M059J (cell line): ENCODE results near the gene MYOF. TPM values are rescaled to one million over a fixed set of nuclear protein-coding genes. Genes with fewer than 3 reads are reported as not detected.
"Not testable (repeated sequence)": the region's sequence is repeated elsewhere in the genome, so short reads cannot be mapped to it uniquely, and the experiment has no call there.

Experiments
- DNase-seq: peaks from one replicate; pipeline ENCODE4 v3.0.0-alpha.2; 2012; ENCODE audit warnings: low read depth
- total RNA-seq: library from RNA; depleted of rRNA; stranded (reverse); fragments of >200 nt; shearing (Covaris generic); gene quantifications from 2 replicates; pipeline ENCODE4 v1.2.3, GENCODE V29; 2014

Gene MYOF
- total RNA-seq, 1 experiment from 2014 or later = 128 TPM

DNA sequence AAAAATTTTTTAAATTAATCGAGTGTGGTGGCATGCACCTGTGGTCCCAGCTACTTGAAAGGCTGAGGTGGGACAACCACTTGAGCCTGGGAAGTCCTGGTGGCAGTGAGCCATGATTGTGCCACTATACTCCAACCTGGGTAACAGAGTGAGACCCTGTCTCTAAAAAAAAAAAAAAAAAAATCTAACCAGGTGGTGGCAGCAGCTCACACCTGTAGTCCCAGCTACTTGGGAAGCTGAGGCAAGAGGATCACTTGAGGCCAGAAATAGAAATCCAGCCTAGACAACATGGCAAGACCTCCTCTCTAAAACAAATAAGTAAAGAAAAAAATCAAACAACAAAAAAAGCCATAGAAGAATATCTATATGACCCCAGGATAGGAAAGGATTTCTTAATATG lies 3.6 kb upstream of the MYOF start:
- DNase-seq = no peak

DNA sequence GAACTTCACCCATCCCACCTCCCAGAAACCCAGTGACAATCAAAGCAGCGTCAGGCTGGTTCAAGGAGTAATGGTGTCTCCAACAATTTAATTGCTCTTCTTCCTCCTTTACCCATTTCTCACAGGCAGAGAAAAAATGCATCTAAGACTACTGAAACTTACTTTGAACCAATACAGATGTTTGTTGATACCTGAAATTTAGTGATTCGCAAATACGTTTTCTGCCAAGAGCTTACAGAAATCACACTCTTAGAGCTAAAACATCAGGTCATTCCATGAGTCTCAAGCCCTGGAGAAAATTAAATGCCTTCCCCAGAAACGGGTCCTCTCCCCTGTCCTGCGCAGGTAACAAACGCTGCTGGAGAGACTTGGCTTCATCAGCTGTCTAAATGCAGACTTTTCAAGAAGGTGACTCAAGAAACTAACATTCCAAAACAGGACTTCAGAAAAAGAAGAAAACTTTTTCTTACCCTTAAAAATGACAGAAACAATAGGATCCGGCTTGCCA lies 443 bp downstream of the MYOF start:
- DNase-seq = no peak

DNA sequence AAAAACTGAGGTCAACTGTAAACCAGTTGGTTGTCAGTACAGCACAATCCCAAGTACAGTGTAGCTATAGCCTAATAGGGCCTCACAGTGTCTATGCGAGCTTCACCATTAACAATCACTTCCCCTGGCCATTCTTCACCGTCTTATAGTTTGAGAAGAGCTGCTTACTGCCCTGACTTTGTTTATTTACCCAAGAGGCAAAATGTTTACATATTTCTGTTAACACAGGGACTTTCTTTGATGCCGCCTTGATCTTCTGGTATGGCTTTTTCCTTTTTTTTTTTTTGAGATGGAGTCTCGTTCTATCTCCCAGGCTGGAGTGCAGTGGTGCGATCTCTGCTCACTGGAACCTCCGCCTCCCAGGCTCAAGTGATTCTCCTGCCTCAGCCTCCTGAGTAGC lies 3.3 kb downstream of the MYOF start:
- peak; percentile 57 for DNase-seq

DNA sequence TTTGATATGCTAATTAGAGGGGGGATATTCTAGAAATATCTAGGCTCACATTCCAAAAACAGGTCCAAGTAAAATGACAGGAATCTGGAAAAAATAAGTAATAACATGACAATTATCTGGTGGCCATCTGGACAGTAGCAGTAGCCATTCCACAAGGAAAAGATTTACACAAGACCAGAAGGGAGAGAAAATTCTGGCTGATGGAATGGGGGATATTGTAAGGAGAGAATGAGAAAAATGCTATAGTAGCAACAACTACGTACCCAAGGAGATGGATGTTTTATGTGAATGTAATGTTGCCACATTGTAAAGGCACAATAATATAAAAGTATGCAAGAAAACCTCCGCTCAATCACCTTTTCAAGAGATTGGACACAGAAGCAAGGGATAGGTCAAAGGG lies 5.4 kb downstream of the MYOF start:
- no peak for DNase-seq

DNA sequence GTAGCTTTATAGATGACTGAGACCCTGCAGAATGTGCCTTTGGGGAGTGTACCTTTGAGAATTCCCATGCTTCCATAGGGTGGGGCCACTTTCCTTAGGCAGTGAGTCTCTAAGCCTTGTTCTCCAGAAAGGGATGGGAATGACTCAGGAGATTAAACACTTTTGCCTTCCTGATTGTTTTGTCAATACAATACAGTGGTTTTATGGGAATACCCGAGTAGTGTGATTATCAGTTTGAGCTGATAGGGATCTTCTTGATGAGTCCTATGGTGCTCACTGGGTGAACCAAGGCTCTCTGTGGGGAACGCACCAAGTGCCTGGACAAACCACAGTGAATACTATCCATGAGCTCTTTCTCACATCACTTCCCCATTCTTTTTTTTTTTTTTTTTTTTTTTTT lies 6.3 kb downstream of the MYOF start:
- DNase-seq = peak; percentile 82

DNA sequence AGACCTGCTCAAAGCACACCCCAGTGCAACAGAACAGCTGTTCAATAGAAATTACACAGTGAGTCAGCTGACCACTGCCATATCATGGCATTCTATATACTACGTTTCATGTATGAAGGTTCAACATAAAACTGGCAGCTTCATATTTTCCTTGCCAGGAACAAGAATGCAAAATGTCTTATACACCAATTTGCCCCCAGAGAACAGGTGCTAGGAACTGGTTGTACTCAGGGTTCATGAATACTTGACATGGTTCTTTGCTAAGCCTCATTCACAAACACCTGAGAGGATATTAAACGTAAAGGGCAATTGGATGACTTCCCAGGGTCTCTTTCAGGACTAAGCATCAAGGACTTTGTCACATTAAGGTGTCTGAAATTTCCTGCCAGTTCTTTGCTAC lies 6.9 kb downstream of the MYOF start:
- DNase-seq = no peak

DNA sequence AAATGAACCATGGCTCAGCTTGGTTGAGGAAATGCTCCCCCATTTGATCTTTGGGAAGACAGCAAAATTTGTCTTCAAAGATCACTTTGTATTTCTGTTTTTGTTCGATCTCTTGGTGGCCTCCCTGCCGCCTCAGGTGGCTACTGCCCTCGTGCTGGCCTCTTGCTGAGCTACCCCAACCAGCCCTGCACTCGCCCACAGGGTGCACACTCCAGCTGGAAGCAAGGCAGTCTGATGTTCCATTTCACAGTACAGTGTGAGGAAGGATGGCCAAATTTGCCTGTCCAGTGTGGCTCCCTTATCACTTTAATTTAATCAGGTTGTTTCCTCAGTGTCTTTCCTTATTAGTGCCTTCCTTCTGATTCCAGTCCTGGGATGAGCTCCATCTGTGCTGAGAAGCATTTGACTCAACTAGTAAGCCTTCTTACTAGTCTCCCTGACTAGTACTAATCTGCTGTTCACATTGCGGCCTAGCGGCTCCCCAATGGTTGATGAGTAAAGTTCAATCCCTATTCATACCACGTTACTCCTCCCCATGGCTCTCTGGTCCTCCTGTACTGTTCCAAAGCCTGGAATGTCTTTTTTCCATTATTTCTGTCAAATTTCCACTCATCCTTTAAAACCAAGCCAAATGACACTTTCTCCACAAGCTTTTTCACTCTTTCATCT lies 8.2 kb downstream of the MYOF start:
- peak; percentile 42 for DNase-seq

DNA sequence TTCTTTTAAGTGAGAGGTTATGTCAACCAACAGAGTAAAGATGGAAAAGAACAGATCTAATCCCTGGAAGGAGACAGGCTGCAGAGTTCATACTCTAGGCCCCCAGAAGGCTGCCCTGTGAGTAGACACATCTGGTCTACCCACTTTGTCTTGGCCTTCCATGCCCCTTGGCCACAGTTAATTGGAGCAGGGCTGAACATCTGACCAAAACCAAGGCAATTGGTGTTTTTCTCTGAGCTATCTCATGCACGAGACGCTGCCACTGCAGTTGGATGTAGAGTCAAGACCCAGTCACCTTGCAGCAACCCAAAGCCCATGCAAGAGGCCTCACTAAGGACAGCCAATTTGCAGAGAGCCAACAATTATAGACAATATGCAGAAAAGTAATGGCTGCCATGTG lies 9.0 kb downstream of the MYOF start:
- DNase-seq = no peak

DNA sequence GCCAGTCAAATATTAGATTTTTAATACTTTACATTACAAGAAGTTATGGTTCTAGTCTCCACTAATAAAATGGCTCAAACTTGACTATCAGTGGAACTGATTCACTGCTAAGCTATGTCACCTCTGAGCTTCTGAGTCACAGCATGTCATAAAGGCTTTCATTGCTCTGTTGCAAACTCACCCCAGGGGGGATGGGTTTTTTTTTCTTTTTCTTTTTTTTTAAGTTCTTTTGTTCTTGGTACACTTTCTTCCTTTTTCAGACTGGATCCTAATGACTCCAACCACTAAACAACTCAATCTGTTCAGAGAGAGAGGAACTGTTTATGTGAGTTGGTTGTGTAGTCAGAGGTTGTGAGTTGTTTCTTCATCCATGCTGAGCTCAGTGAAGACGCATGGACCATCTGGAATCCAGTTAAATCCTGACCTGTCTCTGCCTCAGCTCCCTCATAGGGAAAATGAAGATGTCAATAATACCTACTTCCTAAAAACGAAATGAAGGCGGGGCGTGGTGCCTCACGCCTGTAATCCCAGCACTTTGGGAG lies 11.0 kb downstream of the MYOF start:
- DNase-seq = peak; percentile 97

DNA sequence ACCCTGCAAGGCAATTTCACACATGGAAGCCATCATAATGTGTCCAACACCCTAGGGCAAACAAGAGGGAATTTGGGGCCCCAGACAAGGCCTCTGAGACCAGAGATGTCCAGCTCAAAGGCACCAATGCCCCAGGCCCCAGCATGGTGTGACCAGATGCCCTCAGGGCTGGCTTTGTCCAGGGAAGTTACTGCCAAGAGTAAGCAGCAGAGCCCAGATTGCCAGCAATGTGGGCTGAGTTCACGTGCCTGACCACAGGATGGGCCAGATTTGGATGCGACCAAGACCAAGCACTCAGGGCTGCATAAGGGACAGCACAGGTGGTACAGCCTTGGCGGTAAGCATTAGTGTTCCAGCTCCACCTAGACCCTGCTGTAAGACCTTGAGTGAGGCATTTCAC lies 12.7 kb downstream of the MYOF start:
- peak; percentile 93 for DNase-seq

DNA sequence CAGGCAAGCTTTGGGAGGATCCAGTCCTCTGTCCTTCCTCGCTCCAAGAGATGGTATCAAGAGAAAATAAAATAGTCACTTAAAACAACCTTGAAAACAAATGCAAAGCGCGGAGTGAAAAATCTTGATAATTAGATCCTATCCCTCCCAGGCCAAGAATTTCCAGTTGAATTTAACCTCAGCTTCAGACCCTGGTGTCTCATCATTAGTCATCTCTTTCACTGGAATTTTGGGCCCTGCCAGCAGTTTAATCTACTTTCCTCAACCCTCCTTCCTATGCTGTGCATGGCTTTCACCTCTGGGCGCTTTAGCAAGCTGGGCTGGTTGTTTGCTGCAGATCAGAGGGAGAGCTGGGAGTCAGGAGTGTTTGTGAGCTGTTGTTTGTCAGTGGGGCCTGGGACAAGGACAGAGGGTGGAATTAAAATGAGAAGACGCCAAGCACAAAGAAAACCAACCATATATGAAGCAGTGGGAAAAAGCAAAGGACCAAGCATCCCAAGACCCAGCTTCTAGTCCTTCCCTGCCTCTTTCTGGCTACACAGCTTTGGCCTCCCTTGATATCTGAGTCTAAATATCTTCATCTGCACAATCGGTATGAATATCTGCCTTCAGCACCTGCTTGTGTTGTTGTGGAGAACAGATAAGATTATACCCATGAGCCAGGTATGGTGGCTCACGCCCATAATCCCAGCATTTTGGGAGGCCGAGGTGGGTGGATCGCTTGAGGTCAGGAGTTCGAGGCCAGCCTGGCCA lies 13.5 kb downstream of the MYOF start:
- DNase-seq = peak; percentile 98

DNA sequence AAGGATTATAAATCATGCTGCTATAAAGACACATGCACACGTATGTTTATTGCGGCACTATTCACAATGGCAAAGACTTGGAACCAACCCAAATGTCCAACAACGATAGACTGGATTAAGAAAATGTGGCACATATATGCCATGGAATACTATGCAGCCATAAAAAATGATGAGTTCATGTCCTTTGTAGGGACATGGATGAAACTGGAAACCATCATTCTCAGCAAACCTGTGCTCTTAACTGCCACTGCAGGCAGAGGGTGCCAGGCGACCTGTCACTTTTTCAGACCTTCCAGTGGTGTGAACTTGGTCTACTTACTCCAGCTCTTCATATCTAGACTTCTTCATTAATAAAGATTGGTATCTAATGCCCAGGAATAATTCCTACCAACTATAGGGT lies 14.5 kb downstream of the MYOF start:
- not testable (repeated sequence) for DNase-seq

DNA sequence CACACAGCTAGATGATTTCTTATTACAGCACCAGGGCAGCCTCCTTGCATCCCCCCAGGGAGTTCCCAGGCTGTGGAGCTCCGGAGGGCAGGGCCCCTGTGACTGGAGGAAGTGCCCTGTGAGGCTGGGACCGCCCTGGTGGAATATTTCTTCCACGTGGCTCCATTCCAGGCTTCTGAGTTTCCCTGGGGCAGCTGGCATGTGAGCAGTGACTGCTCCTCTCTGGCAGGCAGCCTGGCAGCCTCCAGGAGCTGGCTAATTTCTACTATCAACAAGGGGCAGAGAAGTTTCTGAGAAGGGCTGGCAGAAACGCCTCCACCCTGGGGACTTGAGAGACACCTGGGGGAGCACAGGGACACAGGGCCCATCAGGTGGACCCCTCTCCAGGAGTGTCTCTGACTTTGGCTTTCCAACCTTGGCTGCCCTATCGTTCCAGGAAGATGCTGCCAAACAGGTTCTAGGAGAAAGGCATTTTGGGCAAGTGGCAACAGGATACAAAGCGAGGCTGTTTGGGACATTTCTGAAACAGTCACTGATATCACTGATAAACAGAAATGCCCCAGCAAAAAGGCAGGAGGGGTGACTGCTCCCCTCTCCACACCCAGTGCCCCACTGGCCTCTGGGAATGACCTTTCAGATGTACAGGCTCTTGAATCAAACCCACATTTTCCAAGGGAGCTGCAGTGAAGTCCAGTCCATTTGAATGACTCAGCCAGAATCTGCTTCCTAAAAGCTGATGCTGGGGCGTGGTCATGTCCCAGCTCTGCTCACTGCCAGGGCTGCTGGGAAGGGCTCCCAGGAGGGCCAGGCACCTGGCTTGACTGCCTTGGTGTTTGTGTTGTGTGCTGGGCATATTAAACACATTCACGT lies 16.1 kb downstream of the MYOF start:
- peak; percentile 99 for DNase-seq

DNA sequence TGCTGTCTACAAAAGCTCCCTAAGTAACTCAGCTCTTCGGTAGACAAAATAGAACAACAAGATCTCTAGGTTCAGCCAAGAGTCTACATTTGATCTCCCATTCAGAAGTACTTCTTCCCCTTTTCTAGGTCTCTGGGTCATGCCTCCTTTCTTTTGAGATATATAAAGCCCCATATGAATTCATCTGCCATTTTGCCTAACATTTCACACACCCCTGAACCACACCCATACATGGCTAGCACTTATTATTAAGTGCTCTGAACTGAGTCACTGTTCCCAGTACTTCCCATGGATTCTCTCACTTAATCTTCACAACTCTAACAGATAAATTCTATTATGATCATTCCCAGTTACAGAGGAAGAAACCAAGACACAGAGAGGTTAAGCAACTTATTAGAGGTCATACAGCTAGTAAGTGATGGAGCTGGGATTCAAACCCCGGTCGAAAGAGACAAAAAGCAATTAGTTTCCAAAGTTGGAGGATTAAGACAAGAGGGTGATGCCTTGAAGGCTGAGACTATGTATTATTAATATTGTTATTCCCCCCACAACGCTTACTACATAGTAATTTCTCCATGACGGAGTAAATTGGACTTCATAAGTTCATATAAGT lies 17.3 kb downstream of the MYOF start:
- peak; percentile 51 for DNase-seq

DNA sequence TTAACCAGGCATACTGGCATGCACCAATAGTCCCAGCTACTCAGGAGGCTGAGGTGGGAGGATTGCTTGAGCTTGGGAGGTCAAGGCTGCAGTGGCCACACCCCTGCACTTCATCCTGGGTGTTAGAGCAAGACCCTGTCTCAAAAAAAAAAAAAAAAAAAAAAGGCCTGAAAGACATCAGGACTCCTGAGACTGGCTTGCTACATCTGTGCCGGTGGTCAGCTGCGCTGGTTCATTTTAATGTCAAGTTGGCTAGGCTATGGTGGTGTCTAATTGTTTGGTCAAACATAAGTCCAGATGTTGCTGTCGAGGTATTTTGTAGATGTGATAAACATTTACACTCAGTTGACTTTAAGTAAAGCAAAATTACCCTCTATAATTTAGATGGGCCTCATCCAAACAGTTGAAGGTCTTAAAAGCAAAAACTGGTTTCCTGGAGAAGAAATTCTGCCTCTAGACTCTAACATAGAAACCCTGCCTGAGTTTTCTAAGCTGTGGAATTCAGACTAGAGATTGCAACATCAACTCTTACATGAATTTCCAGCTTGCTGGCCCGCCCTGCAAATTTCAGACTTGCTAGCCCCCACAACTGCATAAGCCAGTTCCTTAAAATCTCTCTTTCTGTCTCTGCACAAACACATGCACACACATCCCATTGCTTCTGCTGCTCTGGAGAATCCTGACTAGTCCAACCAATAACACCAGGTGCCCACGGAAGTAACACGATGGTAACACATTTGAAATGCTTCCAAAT lies 18.2 kb downstream of the MYOF start:
- DNase-seq = no peak

DNA sequence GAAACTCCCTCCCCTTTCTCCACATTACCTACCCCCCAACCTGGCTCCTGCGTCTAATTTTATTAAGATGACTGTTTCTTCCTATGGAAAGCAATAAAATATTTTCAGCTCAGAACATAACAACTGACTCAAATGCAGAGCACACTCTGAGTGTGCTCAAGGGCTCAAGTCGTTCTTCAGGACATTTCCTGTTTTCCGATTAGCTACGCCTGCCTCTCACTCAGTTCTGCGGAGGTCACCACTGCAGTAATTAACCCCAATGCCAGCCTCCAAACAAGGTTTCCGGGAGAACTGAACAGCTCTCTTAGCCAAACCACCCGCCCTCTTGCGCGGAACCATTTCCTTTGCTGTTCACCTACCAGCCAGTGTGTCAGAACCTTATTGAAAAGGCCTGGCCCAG lies 19.3 kb downstream of the MYOF start:
- peak; percentile 94 for DNase-seq

DNA sequence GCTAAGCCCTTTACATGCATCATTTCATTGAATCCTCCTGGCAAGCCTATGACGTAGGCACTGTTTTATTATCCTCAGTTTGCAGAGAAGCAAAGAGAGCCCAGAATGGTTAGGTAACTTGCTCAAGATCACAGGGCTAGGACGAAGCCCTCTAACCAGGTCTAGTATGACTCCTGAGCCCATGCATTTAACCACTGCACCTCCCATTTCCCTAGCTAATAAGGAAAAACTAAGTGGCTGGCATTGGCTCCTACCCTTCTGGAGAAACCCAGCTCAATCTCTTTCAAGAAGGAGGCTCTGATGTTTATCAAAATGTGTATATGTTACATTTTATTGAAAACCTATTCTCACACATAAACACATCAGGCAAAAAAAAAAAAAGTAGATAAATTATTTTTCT lies 19.8 kb downstream of the MYOF start:
- DNase-seq = no peak

DNA sequence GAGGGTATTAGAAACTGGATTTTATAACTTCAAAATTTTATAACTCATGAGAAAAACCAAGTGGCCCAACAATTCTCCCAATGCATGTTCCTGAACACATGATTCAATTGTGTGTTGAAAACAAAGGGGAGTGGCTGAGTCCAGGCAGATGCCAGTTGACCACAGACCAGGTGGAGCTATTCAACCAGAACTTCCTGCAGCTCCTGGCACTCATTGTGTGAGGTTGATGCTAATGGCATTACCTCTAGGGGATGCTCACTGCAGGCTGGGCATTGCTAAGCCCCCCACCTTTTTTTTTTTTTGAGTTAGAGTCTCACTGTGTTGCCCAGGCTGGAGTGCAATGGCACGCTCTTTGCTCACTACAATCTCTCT lies 20.3 kb downstream of the MYOF start:
- peak; percentile 91 for DNase-seq

DNA sequence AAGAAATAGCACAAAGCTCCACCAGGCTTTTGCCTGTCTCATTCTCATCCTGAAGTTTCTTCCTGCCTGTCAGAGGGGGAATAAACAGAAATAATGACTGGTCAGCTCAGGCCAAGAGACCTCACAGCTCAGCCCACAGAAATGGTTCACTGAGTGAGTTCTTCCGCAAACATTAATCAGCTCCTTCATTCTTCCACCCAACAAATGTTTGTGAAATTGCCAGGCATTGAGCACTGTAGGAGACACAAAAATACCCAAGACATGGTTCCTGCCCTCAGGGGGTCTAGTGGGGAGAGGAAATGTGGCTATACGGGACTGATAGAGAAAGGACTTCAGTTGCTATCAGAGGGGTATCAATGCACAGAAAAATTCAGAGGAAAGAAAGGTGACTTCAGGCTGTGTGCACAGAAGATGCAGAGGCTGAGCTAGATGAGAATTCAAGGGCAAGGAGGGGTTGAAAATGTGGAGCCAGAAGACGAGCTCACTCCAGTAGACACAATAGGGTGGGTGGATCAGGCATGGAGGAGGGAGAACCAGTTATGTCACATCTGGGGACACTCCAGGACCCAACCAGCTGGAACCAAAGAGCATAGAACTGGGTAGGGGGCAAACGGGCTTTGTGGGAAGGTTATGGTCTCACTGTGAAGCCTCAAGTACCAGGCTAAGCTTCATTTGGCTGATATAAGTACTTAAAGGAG lies 20.9 kb downstream of the MYOF start:
- DNase-seq = peak; percentile 78

DNA sequence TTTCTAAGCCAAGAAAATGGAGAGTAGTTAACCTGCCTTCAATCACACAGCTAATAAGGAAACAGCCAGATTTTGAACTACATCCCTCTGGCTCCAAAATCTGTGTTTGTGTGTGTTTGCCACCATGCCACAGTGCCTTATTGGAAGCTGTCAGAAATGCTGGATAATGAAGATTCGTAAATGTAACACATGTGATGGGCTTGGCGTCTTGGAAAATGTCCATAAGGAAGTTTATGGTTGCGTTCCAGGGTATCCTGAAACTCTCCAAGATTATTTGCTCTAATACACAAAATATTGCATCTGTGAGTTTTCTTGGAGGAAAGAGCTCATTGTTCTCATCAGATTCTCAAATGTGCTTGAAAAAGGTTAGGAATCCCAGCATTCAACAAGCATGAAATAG lies 22.7 kb downstream of the MYOF start:
- no peak for DNase-seq
